ENCODE data around the gene TNFSF13.

TNFSF13 gene

GRCh38 chr17:7563115-7563869 lies 4.7 kb downstream of the TNFSF13 start:
- in situ Hi-C loops (cut with HindIII; ENCODE audit: low pct_ligation_motif_present, low sequenced_read_pairs), result no loop called here
- Histone ChIP-seq H3K27me3 (replicated peaks) (no peaks in the 10 kb centered on the region), H3K36me3 (replicated peaks) (peaks cover 33% of the 10 kb centered on the region), H3K27ac (no peak overlapping the region), H3K4me3 (ENCODE audit: low read depth, low read length) (peak overlapping the region; percentile 83)
- DNase-seq, result no peak
- no peak for TF ChIP-seq CTCF (IDR thresholded peaks at IDR 0.05; ENCODE audit: low read depth, low read length, missing control alignments)

GRCh38 chr17:7569571-7569970 lies 11.0 kb downstream of the TNFSF13 start:
- H3K27ac ChIP-seq, result no peak overlapping the region
- no peaks in the 10 kb centered on the region for H3K27me3 ChIP-seq (replicated peaks)
- peaks cover 64% of the 10 kb centered on the region for H3K36me3 ChIP-seq (replicated peaks)
- in situ Hi-C loops (cut with HindIII; ENCODE audit: low pct_ligation_motif_present, low sequenced_read_pairs), result no loop called here
- no peak for TF ChIP-seq CTCF (IDR thresholded peaks at IDR 0.05; ENCODE audit: low read depth, low read length, missing control alignments)
- no peak for DNase-seq
- H3K4me3 ChIP-seq (ENCODE audit: low read depth, low read length), result no peak overlapping the region

- Histone ChIP-seq H3K27me3 (replicated peaks) (no peaks in the 10 kb centered on the region), H3K36me3 (replicated peaks) (peaks cover 66% of the 10 kb centered on the region), H3K4me3 (ENCODE audit: low read depth, low read length) (no peak overlapping the region), H3K27ac (no peak overlapping the region)
- no peak for DNase-seq
- no peak for TF ChIP-seq CTCF (IDR thresholded peaks at IDR 0.05; ENCODE audit: low read depth, low read length, missing control alignments)
- in situ Hi-C loops (cut with HindIII; ENCODE audit: low pct_ligation_motif_present, low sequenced_read_pairs), result no loop called here
Measured at GRCh38 chr17:7570351-7570750, 11.8 kb downstream of the TNFSF13 start.

GRCh38 chr17:7572338-7572587 lies 13.7 kb downstream of the TNFSF13 start:
- Histone ChIP-seq H3K4me3 (ENCODE audit: low read depth, low read length) (peak overlapping the region; percentile 63), H3K27me3 (replicated peaks) (no peaks in the 10 kb centered on the region), H3K36me3 (replicated peaks) (peaks cover 70% of the 10 kb centered on the region), H3K27ac (peak overlapping the region; percentile 63)
- in situ Hi-C loops (cut with HindIII; ENCODE audit: low pct_ligation_motif_present, low sequenced_read_pairs), result no loop called here
- no peak for TF ChIP-seq CTCF (IDR thresholded peaks at IDR 0.05; ENCODE audit: low read depth, low read length, missing control alignments)
- DNase-seq, result no peak

- H3K27ac ChIP-seq, result peak overlapping the region; percentile 91
- no peaks in the 10 kb centered on the region for H3K27me3 ChIP-seq (replicated peaks)
- no peak for TF ChIP-seq CTCF (IDR thresholded peaks at IDR 0.05; ENCODE audit: low read depth, low read length, missing control alignments)
- peak; percentile 99 for DNase-seq
- in situ Hi-C loops (cut with HindIII; ENCODE audit: low pct_ligation_motif_present, low sequenced_read_pairs), result no loop called here
- H3K36me3 ChIP-seq (replicated peaks), result peaks cover 71% of the 10 kb centered on the region
- peak overlapping the region; percentile 95 for H3K4me3 ChIP-seq (ENCODE audit: low read depth, low read length)
Measured at GRCh38 chr17:7572588-7573323, 14.2 kb downstream of the TNFSF13 start.
